HG03378 (cell line): ENCODE results near the gene TEX101.
"Not testable (repeated sequence)": the region's sequence is repeated elsewhere in the genome, so short reads cannot be mapped to it uniquely, and the experiment has no call there.

Experiments
- ATAC-seq: cut with Tn5 transposase; IDR thresholded peaks from one replicate; pipeline ENCODE4 v1.9.1; 2021; ENCODE audit warnings: mild to moderate bottlenecking, moderate library complexity; ENCODE audit not compliant: unreplicated experiment

Gene TEX101

GRCh38 chr19:43414554-43414953 is at the start of gene TEX101:
TSS of gene TEX101 (plus strand) at chr19:43414890. CDS start at chr19:43415920, 1,030 bp downstream.
- ATAC-seq: no peak

- ATAC-seq: not testable (repeated sequence)
Observed at GRCh38 chr19:43365677-43366076, 49.0 kb upstream of the TEX101 start.

GRCh38 chr19:43367822-43368221 is 46.9 kb upstream of the TEX101 start:
- no peak for ATAC-seq

- ATAC-seq: not testable (repeated sequence)
Observed at GRCh38 chr19:43368897-43369296, 45.8 kb upstream of the TEX101 start.

- no peak for ATAC-seq
Observed at GRCh38 chr19:43371909-43372308, 42.8 kb upstream of the TEX101 start.

GRCh38 chr19:43372462-43372861 is 42.2 kb upstream of the TEX101 start:
- ATAC-seq: no peak

- ATAC-seq: not testable (repeated sequence)
Observed at GRCh38 chr19:43377624-43378023, 37.1 kb upstream of the TEX101 start.

- no peak for ATAC-seq
Observed at GRCh38 chr19:43380008-43380407, 34.7 kb upstream of the TEX101 start.

GRCh38 chr19:43380771-43381386 is 33.8 kb upstream of the TEX101 start:
- no peak for ATAC-seq

GRCh38 chr19:43382586-43383216 is 32.0 kb upstream of the TEX101 start:
- ATAC-seq: not testable (repeated sequence)

- ATAC-seq: not testable (repeated sequence)
Observed at GRCh38 chr19:43383254-43383653, 31.4 kb upstream of the TEX101 start.

- not testable (repeated sequence) for ATAC-seq
Observed at GRCh38 chr19:43383759-43384158, 30.9 kb upstream of the TEX101 start.

- not testable (repeated sequence) for ATAC-seq
Observed at GRCh38 chr19:43390903-43391551, 23.7 kb upstream of the TEX101 start.

GRCh38 chr19:43391552-43391935 is 23.1 kb upstream of the TEX101 start:
- not testable (repeated sequence) for ATAC-seq

- not testable (repeated sequence) for ATAC-seq
Observed at GRCh38 chr19:43393501-43393900, 21.2 kb upstream of the TEX101 start.

- no peak for ATAC-seq
Observed at GRCh38 chr19:43395561-43395960, 19.1 kb upstream of the TEX101 start.

- no peak for ATAC-seq
Observed at GRCh38 chr19:43406297-43406696, 8.4 kb upstream of the TEX101 start.

GRCh38 chr19:43407416-43408005 is 7.2 kb upstream of the TEX101 start:
- ATAC-seq: no peak

- ATAC-seq: no peak
Observed at GRCh38 chr19:43408043-43408442, 6.6 kb upstream of the TEX101 start.

GRCh38 chr19:43409415-43409814 is 5.3 kb upstream of the TEX101 start:
- no peak for ATAC-seq

- ATAC-seq: no peak
Observed at GRCh38 chr19:43412441-43412840, 2.2 kb upstream of the TEX101 start.
